PC-9 (cell line): ENCODE results near the gene CST7.

ENCODE experiments used
- CTCF ChIP-seq: fragments of 200-600 bp; sonication (generic); conservative IDR thresholded peaks from 2 replicates; pipeline ENCODE4 v1.6.1; 2017; ENCODE audit warnings: mixed run types, antibody characterized with exemption, mild to moderate bottlenecking, moderate library complexity
- EZH2 ChIP-seq: fragments of 200-600 bp; sonication (generic); IDR thresholded peaks from 2 replicates; pipeline ENCODE4 v1.8.0; 2017; ENCODE audit warnings: antibody characterized with exemption, low read depth

GRCh38 chr20:24911461-24911860, 37.6 kb upstream of the CST7 start:
- no peak for TF ChIP-seq EZH2
- TF ChIP-seq CTCF: no peak
